ENCODE measurements around the gene ATXN10.

Gene ATXN10

GRCh38 chr22:45638834-45639746 is 32.5 kb upstream of the ATXN10 start:
- no peak for TF ChIP-seq CTCF (IDR thresholded peaks at IDR 0.05; ENCODE audit: extremely low read depth, missing control alignments)
- no peak for DNase-seq (ENCODE audit: low spot score)

GRCh38 chr22:45639747-45640102 is 31.9 kb upstream of the ATXN10 start:
- no peak for TF ChIP-seq CTCF (IDR thresholded peaks at IDR 0.05; ENCODE audit: extremely low read depth, missing control alignments)
- DNase-seq (ENCODE audit: low spot score) = no peak

GRCh38 chr22:45640291-45640940 is 31.2 kb upstream of the ATXN10 start:
- TF ChIP-seq CTCF (IDR thresholded peaks at IDR 0.05; ENCODE audit: extremely low read depth, missing control alignments) = no peak
- DNase-seq (ENCODE audit: low spot score) = no peak

- DNase-seq (ENCODE audit: low spot score) = no peak
- no peak for TF ChIP-seq CTCF (IDR thresholded peaks at IDR 0.05; ENCODE audit: extremely low read depth, missing control alignments)
Observed at GRCh38 chr22:45640941-45641621, 30.6 kb upstream of the ATXN10 start.

- no peak for TF ChIP-seq CTCF (IDR thresholded peaks at IDR 0.05; ENCODE audit: extremely low read depth, missing control alignments)
- DNase-seq (ENCODE audit: low spot score) = no peak
Observed at GRCh38 chr22:45642986-45643385, 28.6 kb upstream of the ATXN10 start.

- TF ChIP-seq CTCF (IDR thresholded peaks at IDR 0.05; ENCODE audit: extremely low read depth, missing control alignments) = no peak
Observed at GRCh38 chr22:45644714-45645113, 26.9 kb upstream of the ATXN10 start.

GRCh38 chr22:45645150-45645525 is 26.5 kb upstream of the ATXN10 start:
- DNase-seq (ENCODE audit: low spot score) = peak; percentile 36
- no peak for TF ChIP-seq CTCF (IDR thresholded peaks at IDR 0.05; ENCODE audit: extremely low read depth, missing control alignments)

More at GRCh38 chr22:45644714-45645113, 26.9 kb upstream of the ATXN10 start:
- DNase-seq (ENCODE audit: low spot score) = no peak

Measured in GM20000 (cell line).